ENCODE results near the gene TLE6. TPM values are rescaled to one million over a fixed set of nuclear protein-coding genes. Genes with fewer than 3 reads are reported as not detected.
"Not testable (repeated sequence)": the region's sequence is repeated elsewhere in the genome, so short reads cannot be mapped to it uniquely, and the experiment has no call there.

Gene TLE6
- total RNA-seq, 1 donor from 2014 or later = 4.2 TPM

DNA sequence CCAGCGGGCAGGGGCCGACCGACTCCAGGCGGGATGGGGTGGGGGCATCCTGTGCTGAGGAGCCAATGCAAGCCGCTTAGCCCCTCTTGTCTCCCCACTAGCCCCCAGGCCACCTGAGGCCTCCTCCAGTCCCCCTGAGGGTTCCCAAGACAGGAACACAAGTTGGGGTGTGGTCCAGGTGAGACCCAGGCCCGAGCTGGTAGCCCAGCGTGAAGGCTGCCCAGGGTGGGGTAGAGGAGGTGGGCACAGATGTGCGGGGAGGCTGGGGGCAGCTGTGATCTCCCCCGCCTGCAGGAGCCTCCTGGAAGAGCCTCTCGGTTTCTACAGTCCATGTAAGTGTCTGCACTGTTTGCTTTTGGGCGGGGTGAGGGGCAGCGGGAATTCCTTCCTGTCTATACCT lies 10.4 kb downstream of the TLE6 start:
- DNase-seq (no peak), ATAC-seq (no peak)
- TF ChIP-seq, protein P1, sequence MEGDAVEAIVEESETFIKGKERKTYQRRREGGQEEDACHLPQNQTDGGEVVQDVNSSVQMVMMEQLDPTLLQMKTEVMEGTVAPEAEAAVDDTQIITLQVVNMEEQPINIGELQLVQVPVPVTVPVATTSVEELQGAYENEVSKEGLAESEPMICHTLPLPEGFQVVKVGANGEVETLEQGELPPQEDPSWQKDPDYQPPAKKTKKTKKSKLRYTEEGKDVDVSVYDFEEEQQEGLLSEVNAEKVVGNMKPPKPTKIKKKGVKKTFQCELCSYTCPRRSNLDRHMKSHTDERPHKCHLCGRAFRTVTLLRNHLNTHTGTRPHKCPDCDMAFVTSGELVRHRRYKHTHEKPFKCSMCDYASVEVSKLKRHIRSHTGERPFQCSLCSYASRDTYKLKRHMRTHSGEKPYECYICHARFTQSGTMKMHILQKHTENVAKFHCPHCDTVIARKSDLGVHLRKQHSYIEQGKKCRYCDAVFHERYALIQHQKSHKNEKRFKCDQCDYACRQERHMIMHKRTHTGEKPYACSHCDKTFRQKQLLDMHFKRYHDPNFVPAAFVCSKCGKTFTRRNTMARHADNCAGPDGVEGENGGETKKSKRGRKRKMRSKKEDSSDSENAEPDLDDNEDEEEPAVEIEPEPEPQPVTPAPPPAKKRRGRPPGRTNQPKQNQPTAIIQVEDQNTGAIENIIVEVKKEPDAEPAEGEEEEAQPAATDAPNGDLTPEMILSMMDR (IDR thresholded peaks at IDR 0.05) = no peak
- Histone ChIP-seq H3K27ac (no peak overlapping the region), H3K27me3 (ENCODE audit: low read depth) (no peaks in the 10 kb centered on the region), H3K4me1 (peaks cover 14% of the 10 kb centered on the region), H3K36me3 (no peaks in the 10 kb centered on the region), H3K4me3 (no peak overlapping the region), H3K9me3 (no peaks in the 10 kb centered on the region)
- intact Hi-C loops (cut with DNase I) = no loop called here

DNA sequence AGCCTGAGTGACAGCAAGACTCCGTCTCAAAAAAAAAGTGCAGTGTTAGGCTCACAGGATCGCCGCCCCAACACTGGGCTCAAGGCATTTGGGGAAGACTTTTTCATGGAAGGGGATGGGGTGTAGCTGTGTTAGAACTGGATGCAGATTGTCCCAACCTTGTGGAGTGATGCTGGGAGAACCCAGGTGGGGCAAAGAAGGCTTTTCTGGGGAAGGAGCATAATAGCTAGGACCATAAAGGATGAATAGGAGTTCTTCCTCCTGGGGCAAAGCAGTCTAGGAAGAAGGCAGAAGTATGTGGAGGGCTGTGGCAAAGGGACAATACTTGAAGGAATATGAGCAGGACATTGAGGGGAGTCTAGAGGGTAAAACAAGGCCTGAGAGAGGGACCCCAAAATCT lies 11.2 kb downstream of the TLE6 start:
- ATAC-seq (no peak), DNase-seq (no peak)
- no peaks in the 10 kb centered on the region for H3K9me3 ChIP-seq
- peaks cover 7% of the 10 kb centered on the region for H3K4me1 ChIP-seq
- H3K4me3 ChIP-seq = no peak overlapping the region
- H3K27ac ChIP-seq = no peak overlapping the region
- intact Hi-C loops (cut with DNase I) = no loop called here
- TF ChIP-seq, protein P1 (IDR thresholded peaks at IDR 0.05) = no peak
- no peaks in the 10 kb centered on the region for H3K27me3 ChIP-seq (ENCODE audit: low read depth)
- H3K36me3 ChIP-seq = no peaks in the 10 kb centered on the region

DNA sequence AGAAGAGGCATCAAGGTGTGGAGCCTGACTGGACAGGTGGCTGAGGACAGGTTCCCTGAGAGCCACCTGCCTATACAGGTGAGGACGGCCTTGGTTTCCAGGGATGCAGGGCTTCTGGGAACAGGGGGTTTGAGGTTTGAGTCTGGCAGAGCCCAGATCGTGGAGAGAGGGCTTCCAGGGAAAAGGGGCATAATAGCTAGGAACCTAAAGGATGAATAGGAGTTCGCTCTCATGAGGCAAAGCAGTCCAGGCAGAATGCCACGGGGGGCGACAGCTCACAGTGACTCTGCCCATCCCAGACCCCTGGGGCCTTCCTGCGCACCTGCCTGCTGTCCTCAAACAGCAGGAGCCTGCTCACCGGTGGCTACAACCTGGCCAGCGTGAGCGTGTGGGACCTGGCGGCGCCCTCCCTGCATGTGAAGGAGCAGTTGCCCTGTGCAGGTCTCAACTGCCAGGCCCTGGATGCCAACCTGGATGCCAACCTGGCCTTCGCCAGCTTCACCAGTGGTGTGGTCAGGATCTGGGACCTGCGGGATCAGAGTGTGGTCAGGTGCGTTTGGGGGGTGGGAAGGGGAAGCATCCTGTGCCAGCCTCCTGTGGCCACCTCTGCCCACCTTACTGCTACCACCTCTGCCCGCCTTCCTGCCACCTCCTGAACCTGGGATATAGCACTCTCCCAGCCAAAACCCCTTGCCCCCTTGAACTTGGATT lies 12.0 kb downstream of the TLE6 start:
- H3K9me3 ChIP-seq = no peaks in the 10 kb centered on the region
- no peaks in the 10 kb centered on the region for H3K36me3 ChIP-seq
- no peaks in the 10 kb centered on the region for H3K4me1 ChIP-seq
- no peak overlapping the region for H3K27ac ChIP-seq
- DNase-seq = no peak
- H3K4me3 ChIP-seq = no peak overlapping the region
- TF ChIP-seq, protein P1 (IDR thresholded peaks at IDR 0.05) = no peak
- intact Hi-C loops (cut with DNase I) = no loop called here
- H3K27me3 ChIP-seq (ENCODE audit: low read depth) = no peaks in the 10 kb centered on the region
- ATAC-seq = no peak

DNA sequence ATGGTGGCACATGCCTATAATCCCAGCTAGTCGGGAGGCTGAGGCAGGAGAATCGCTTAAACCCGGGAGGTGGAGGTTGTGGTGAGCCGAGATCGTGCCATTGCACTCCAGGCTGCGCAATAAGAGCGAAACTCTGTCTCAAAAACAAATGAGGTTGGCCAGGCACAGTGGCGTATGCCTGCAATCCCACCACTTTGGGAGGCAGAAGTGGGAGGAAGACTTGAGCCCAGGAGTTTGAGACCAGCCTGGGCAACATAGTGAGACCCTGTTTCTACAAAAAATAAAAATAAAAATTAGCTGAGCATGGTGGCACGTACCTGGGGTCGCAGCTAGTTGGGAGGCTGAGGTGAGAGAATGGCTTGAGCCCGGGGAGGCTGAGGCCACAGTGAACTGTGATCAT lies 15.0 kb downstream of the TLE6 start:
- H3K27me3 ChIP-seq (ENCODE audit: low read depth); intact Hi-C loops (cut with DNase I); H3K36me3 ChIP-seq; DNase-seq; H3K4me1 ChIP-seq; ATAC-seq; H3K4me3 ChIP-seq; H3K27ac ChIP-seq; H3K9me3 ChIP-seq: not testable (repeated sequence)

DNA sequence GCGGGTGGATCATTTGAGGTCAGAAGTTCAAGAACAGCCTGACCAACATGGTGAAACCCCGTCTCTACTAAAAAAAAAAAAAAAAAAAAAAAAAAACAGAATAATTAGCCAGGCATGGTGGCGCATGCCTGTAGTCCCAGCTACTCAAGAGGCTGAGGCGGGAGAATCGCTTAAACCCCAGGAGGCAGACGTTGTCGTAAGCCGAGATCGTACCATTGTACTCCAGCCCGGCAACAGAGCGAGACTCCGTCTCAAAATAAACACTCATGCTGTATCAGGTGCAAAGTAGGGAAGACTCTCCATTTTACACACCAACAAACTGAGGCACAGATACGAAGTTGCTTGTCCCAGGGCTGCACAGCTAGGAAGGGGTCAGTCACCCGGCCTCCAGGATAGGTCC lies 15.6 kb downstream of the TLE6 start:
- TF ChIP-seq, protein P1 (IDR thresholded peaks at IDR 0.05) = no peak
- Histone ChIP-seq H3K4me1 (no peaks in the 10 kb centered on the region), H3K9me3 (no peaks in the 10 kb centered on the region), H3K27me3 (ENCODE audit: low read depth) (no peaks in the 10 kb centered on the region), H3K4me3 (no peak overlapping the region), H3K36me3 (peaks cover 9% of the 10 kb centered on the region), H3K27ac (no peak overlapping the region)
- no peak for DNase-seq
- ATAC-seq = no peak
- intact Hi-C loops (cut with DNase I) = no loop called here

DNA sequence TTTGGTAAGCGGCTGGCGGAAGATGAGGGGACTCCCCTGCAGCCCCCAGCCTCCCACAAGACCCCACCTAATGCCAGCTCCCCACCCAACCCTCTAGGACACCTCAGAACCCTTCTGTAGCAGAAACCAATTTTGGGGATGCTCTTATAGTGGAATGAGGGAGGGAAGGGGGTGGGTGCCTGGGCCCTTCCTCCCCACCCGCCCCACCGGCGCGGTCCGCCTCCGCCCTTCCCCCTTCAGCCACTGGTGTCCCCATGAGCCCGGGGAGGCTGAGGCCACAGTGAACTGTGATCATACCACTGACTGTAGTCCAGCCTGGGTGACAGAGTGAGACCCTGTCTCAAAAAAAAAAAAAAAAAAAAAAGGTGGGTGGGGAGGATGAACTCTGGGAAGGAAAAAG lies 16.2 kb downstream of the TLE6 start:
- Histone ChIP-seq H3K27ac (no peak overlapping the region), H3K4me3 (no peak overlapping the region), H3K27me3 (ENCODE audit: low read depth) (no peaks in the 10 kb centered on the region), H3K9me3 (no peaks in the 10 kb centered on the region), H3K36me3 (peaks cover 11% of the 10 kb centered on the region), H3K4me1 (no peaks in the 10 kb centered on the region)
- TF ChIP-seq, protein P1 (IDR thresholded peaks at IDR 0.05) = no peak
- DNase-seq (no peak), ATAC-seq (no peak)
- intact Hi-C loops (cut with DNase I) = no loop called here

Data from lower lobe of right lung (tissue), 2 donors.